ENCODE measurements around the gene NUDCD3. TPM values are rescaled to one million over a fixed set of nuclear protein-coding genes. Genes with fewer than 3 reads are reported as not detected.

NUDCD3 gene
- total RNA-seq, 1 donor from 2014 or later, result 39.3 TPM

GRCh38 chr7:44473295-44473694 is 17.2 kb downstream of the NUDCD3 start:
- peaks cover 20 to 27% of the 10 kb centered on the region in 2 donors for H3K36me3 ChIP-seq
- no peak for DNase-seq (ENCODE audit: low spot score in 2 of 2)
- H3K4me3 ChIP-seq, result no peak overlapping the region
- peaks cover 0 to 21% of the 10 kb centered on the region in 2 donors for H3K4me1 ChIP-seq
- H3K9me3 ChIP-seq, result no peaks in the 10 kb centered on the region
- no peak overlapping the region for H3K27ac ChIP-seq
- H3K27me3 ChIP-seq, result no peaks in the 10 kb centered on the region
- no peak for TF ChIP-seq CTCF (IDR thresholded peaks at IDR 0.05)
- intact Hi-C loops (cut with DNase I), result no loop called here

- H3K4me1 ChIP-seq, result peaks cover 0 to 21% of the 10 kb centered on the region in 2 donors
- TF ChIP-seq CTCF (IDR thresholded peaks at IDR 0.05), result no peak
- no peaks in the 10 kb centered on the region for H3K27me3 ChIP-seq
- H3K4me3 ChIP-seq, result no peak overlapping the region
- no peaks in the 10 kb centered on the region for H3K9me3 ChIP-seq
- DNase-seq (ENCODE audit: low spot score in 2 of 2), result no peak
- H3K27ac ChIP-seq, result no peak overlapping the region
- H3K36me3 ChIP-seq, result peaks cover 18 to 24% of the 10 kb centered on the region in 2 donors
- intact Hi-C loops (cut with DNase I), result no loop called here
Observed at GRCh38 chr7:44472843-44473242, 17.6 kb downstream of the NUDCD3 start.

- intact Hi-C loops (cut with DNase I), result no loop called here
- Histone ChIP-seq H3K9me3 (no peaks in the 10 kb centered on the region), H3K27me3 (no peaks in the 10 kb centered on the region), H3K36me3 (peaks cover 18 to 33% of the 10 kb centered on the region in 2 donors), H3K4me3 (no peak overlapping the region), H3K4me1 (peaks cover 0 to 20% of the 10 kb centered on the region in 2 donors), H3K27ac (no peak overlapping the region)
- no peak for DNase-seq (ENCODE audit: low spot score in 2 of 2)
- TF ChIP-seq CTCF (IDR thresholded peaks at IDR 0.05), result no peak
Observed at GRCh38 chr7:44471850-44472249, 18.6 kb downstream of the NUDCD3 start.

- intact Hi-C loops (cut with DNase I), result no loop called here
- no peak overlapping the region for H3K4me3 ChIP-seq
- no peaks in the 10 kb centered on the region for H3K27me3 ChIP-seq
- peaks cover 0 to 20% of the 10 kb centered on the region in 2 donors for H3K4me1 ChIP-seq
- no peak overlapping the region for H3K27ac ChIP-seq
- peaks cover 14 to 32% of the 10 kb centered on the region in 2 donors for H3K36me3 ChIP-seq
- no peaks in the 10 kb centered on the region for H3K9me3 ChIP-seq
- no peak for TF ChIP-seq CTCF (IDR thresholded peaks at IDR 0.05)
- DNase-seq (ENCODE audit: low spot score in 2 of 2), result no peak
Observed at GRCh38 chr7:44471436-44471835, 19.0 kb downstream of the NUDCD3 start.

GRCh38 chr7:44470628-44471245 is 19.7 kb downstream of the NUDCD3 start:
- Histone ChIP-seq H3K9me3 (no peaks in the 10 kb centered on the region), H3K27ac (no peak overlapping the region), H3K36me3 (peaks cover 7 to 25% of the 10 kb centered on the region in 2 donors), H3K27me3 (no peaks in the 10 kb centered on the region), H3K4me1 (peaks cover 5 to 27% of the 10 kb centered on the region in 2 donors), H3K4me3 (no peak overlapping the region)
- DNase-seq (ENCODE audit: low spot score in 2 of 2), result no peak
- no peak for TF ChIP-seq CTCF (IDR thresholded peaks at IDR 0.05)
- intact Hi-C loops (cut with DNase I), result no loop called here

GRCh38 chr7:44470135-44470479 is 20.4 kb downstream of the NUDCD3 start:
- Histone ChIP-seq H3K4me3 (no peak overlapping the region), H3K27me3 (no peaks in the 10 kb centered on the region), H3K36me3 (peaks cover under 1 to 18% of the 10 kb centered on the region in 2 donors), H3K27ac (no peak overlapping the region), H3K4me1 (peaks cover 5 to 34% of the 10 kb centered on the region in 2 donors), H3K9me3 (no peaks in the 10 kb centered on the region)
- no peak for DNase-seq (ENCODE audit: low spot score in 2 of 2)
- intact Hi-C loops (cut with DNase I), result no loop called here
- TF ChIP-seq CTCF (IDR thresholded peaks at IDR 0.05), result no peak

Data from ascending aorta (tissue), 2 donors.